Measurements from ENCODE around the gene BSCL2.
"Not testable (repeated sequence)": the region's sequence is repeated elsewhere in the genome, so short reads cannot be mapped to it uniquely, and the experiment has no call there.

DNA sequence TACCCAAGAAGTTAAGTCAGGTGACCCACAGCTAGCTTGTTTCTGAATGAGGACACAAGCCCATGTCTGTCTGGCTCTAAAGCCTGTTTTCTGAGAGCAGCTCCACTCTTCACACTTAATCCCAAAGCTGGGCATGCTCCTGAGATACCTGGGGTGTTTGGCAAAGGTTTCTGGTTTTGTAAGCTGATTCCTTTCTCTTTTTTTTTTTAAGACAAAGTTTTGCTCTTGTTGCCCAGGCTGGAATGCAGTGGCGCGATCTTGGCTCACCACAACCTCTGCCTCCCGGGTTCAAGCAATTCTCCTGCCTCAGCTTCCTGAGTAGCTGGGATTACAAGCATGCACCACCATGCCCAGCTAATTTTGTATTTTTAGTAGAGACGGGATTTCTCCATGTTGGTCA, 13.6 kb downstream of the BSCL2 start:
- TF ChIP-seq, protein P1, sequence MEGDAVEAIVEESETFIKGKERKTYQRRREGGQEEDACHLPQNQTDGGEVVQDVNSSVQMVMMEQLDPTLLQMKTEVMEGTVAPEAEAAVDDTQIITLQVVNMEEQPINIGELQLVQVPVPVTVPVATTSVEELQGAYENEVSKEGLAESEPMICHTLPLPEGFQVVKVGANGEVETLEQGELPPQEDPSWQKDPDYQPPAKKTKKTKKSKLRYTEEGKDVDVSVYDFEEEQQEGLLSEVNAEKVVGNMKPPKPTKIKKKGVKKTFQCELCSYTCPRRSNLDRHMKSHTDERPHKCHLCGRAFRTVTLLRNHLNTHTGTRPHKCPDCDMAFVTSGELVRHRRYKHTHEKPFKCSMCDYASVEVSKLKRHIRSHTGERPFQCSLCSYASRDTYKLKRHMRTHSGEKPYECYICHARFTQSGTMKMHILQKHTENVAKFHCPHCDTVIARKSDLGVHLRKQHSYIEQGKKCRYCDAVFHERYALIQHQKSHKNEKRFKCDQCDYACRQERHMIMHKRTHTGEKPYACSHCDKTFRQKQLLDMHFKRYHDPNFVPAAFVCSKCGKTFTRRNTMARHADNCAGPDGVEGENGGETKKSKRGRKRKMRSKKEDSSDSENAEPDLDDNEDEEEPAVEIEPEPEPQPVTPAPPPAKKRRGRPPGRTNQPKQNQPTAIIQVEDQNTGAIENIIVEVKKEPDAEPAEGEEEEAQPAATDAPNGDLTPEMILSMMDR (IDR thresholded peaks at IDR 0.05; ENCODE audit: low read length), result not testable (repeated sequence)
- TF ChIP-seq EZH2 (optimal IDR thresholded peaks at IDR 0.05; ENCODE audit: low read depth, low read length); EZH2phosphoT487 (IDR thresholded peaks at IDR 0.05; ENCODE audit: low read length): not testable (repeated sequence)

All from MM.1S (cell line).